A673 (cell line): ENCODE measurements around the gene MGMT. TPM values are rescaled to one million over a fixed set of nuclear protein-coding genes. Genes with fewer than 3 reads are reported as not detected.
A peak's percentile ranks its signal among the peaks of the same experiment; 100 is the strongest.

Source experiments
- BruUV-seq: library from RNA; stranded (reverse); fragments of 400-500 nt; replicated peaks from 2 replicates; lab custom pipeline; 2021; lab: Mats Ljungman, UMichigan
- CTCF ChIA-PET: fragments of 300-600 bp; sonication (Branson Sonifier 250); formaldehyde crosslinking; loops from one replicate; lab custom pipeline; 2022; ENCODE audit warnings: antibody characterized with exemption; lab: Charles Lee
- POLR2A ChIA-PET: fragments of 300-600 bp; sonication (Branson Sonifier 250); formaldehyde crosslinking; loops from one replicate; lab custom pipeline; 2022; ENCODE audit warnings: antibody characterized with exemption; ENCODE audit not compliant: low non-redundant PET; lab: Charles Lee
- DNase-seq: peaks from one replicate; pipeline ENCODE4 v3.0.0-alpha.2; 2015; ENCODE audit warnings: low spot score
- H3K27ac ChIP-seq: fragments of 200-600 bp; sonication (generic); 2 replicates; pipeline ENCODE4 v1.5.1; 2016; ENCODE audit warnings: mixed run types, low read depth, mild to moderate bottlenecking, mixed read lengths, antibody characterized with exemption, low read length; ENCODE audit not compliant: poor library complexity, severe bottlenecking
- H3K27me3 ChIP-seq: fragments of 200-600 bp; sonication (generic); replicated peaks from 2 replicates; pipeline ENCODE4 v1.6.1; 2017; ENCODE audit warnings: mixed run types, low read depth, mild to moderate bottlenecking, mixed read lengths, antibody characterized with exemption, low read length; ENCODE audit not compliant: insufficient read depth, poor library complexity
- H3K36me3 ChIP-seq: fragments of 200-600 bp; sonication (generic); 2 replicates; pipeline ENCODE4 v1.6.1; 2016; ENCODE audit warnings: mixed run types, mild to moderate bottlenecking, mixed read lengths, antibody characterized with exemption, low read length; ENCODE audit not compliant: insufficient read depth, poor library complexity, severe bottlenecking
- H3K4me1 ChIP-seq: fragments of 200-600 bp; sonication (generic); 2 replicates; pipeline ENCODE4 v1.6.1; 2017; ENCODE audit warnings: mixed run types, mild to moderate bottlenecking, mixed read lengths, antibody characterized with exemption, low read length; ENCODE audit not compliant: insufficient read depth, poor library complexity, severe bottlenecking
- H3K4me3 ChIP-seq: fragments of 200-600 bp; sonication (generic); 2 replicates; pipeline ENCODE4 v1.5.1; 2016; ENCODE audit warnings: low read depth, mixed run types, mild to moderate bottlenecking, mixed read lengths, low read length; ENCODE audit not compliant: poor library complexity, severe bottlenecking
- H3K9me3 ChIP-seq: fragments of 200-600 bp; sonication (generic); 2 replicates; pipeline ENCODE4 v1.6.1; 2016; ENCODE audit warnings: mixed run types, low read depth, mild to moderate bottlenecking, mixed read lengths, antibody characterized with exemption, low read length; ENCODE audit not compliant: poor library complexity, severe bottlenecking
- EZH2 ChIP-seq: fragments of 200-600 bp; sonication (generic); IDR thresholded peaks from 2 replicates; pipeline ENCODE4 v1.6.1; 2017; ENCODE audit warnings: borderline replicate concordance, low read depth, mild to moderate bottlenecking, mixed read lengths, antibody characterized with exemption, low read length; ENCODE audit not compliant: poor library complexity, severe bottlenecking
- intact Hi-C: fragments of 100-400 bp; cut with micrococcal nuclease; formaldehyde crosslinking; loops from one replicate; pipeline ENCODE4 v1.10.0; 2022; ENCODE audit not compliant: unreplicated experiment
- total RNA-seq: library from RNA; stranded (reverse); gene quantifications from 2 replicates; pipeline ENCODE4 v1.2.3, GENCODE V29; 2021
- TF ChIP-seq, protein P1 (sequence below): fragments of 300-800, 200-600 bp; sonication (generic); conservative IDR thresholded peaks from 2 replicates; pipeline ENCODE4 v1.5.1; 2017; ENCODE audit warnings: low read depth, mild to moderate bottlenecking, antibody characterized with exemption, low read length, moderate library complexity, mixed read lengths

MGMT gene
- total RNA-seq, 1 experiment from 2014 or later: 19.5 TPM

DNA sequence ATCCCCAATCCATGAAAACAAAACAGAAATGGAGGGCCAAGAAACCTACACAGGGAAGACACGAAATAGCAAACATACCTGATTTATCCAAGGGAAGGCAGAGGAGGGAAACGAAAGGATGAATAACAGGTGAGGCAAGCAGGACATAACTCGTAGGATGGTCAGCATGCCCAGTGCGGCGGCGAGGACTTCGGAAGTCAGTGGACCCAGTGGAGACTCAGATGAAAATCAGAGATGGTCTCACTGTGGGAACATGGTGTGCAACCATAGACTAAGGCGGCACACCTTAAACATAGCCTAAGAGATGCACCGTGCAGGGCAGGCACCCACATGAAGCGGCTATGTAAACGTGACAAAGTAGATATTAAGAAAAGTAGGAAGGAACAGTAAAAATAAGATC, 157.5 kb downstream of the MGMT start:
- no peaks in the 10 kb centered on the region for H3K36me3 ChIP-seq
- no peak overlapping the region for H3K27ac ChIP-seq
- no peak overlapping the region for H3K4me3 ChIP-seq
- intact Hi-C loops: no loop called here
- no peak for DNase-seq
- no peak for TF ChIP-seq EZH2
- TF ChIP-seq, protein P1, sequence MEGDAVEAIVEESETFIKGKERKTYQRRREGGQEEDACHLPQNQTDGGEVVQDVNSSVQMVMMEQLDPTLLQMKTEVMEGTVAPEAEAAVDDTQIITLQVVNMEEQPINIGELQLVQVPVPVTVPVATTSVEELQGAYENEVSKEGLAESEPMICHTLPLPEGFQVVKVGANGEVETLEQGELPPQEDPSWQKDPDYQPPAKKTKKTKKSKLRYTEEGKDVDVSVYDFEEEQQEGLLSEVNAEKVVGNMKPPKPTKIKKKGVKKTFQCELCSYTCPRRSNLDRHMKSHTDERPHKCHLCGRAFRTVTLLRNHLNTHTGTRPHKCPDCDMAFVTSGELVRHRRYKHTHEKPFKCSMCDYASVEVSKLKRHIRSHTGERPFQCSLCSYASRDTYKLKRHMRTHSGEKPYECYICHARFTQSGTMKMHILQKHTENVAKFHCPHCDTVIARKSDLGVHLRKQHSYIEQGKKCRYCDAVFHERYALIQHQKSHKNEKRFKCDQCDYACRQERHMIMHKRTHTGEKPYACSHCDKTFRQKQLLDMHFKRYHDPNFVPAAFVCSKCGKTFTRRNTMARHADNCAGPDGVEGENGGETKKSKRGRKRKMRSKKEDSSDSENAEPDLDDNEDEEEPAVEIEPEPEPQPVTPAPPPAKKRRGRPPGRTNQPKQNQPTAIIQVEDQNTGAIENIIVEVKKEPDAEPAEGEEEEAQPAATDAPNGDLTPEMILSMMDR: no peak
- H3K27me3 ChIP-seq: no peaks in the 10 kb centered on the region
- CTCF ChIA-PET: no interaction called here
- H3K4me1 ChIP-seq: peaks cover 31% of the 10 kb centered on the region
- POLR2A ChIA-PET: no interaction called here
- no TSS peak for BruUV-seq
- no peaks in the 10 kb centered on the region for H3K9me3 ChIP-seq

DNA sequence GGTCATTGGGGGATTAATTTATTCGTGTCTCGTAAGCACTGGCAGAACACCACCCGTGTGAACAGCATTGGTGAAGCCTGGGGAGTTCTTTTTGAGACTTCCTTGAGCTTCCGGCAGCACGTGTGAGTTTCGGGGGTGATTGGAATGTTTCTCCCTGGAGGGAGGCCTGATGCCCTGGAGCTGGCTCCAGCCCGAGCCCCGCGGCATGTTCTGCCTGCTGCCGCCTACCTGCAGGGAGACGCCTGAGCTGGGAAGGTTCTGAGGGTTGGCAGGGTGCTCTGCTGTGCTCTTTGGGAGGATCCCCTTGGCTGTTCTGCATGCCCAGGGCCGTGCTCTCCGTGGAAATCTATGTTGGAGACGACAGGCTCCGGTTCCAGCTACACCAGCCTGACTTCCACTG, 159.3 kb downstream of the MGMT start:
- Histone ChIP-seq H3K27me3 (no peaks in the 10 kb centered on the region), H3K9me3 (no peaks in the 10 kb centered on the region), H3K27ac (no peak overlapping the region), H3K4me1 (peaks cover 31% of the 10 kb centered on the region), H3K36me3 (no peaks in the 10 kb centered on the region), H3K4me3 (no peak overlapping the region)
- ChIA-PET POLR2A (no interaction called here), CTCF (no interaction called here)
- intact Hi-C loops: no loop called here
- no TSS peak for BruUV-seq
- TF ChIP-seq, protein P1: no peak
- TF ChIP-seq EZH2: no peak
- no peak for DNase-seq

DNA sequence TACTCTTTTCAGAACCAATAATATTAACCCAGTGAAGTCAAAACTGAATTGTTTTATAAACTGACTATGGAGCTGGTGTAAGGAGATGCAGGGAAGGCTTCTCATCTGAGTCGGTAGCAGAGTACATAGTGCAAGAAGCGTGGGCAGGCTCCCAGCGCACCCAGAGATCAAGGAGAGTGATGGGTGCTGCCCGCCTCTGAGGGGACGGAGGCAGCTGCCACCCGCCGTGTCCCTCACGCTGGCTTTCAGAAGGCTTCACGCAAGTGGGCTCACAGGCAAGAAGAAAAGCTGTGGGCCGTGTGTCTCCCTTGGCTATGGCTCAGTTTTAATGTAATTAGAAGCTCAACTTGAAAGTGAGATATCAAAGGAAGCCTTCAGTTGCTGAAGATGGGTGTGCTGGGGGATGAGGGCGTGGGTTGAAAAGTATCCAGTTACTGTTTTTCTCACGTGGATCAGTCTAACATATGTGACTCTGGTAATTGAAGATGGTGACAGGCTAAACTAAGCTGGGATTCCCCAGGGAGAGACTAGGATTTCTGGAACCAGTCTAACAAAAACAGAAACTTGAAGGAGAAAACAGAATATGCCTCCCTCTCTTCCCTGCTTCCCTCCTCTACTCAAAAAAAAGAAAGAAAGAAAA, 159.9 kb downstream of the MGMT start:
- ChIA-PET CTCF (no interaction called here), POLR2A (no interaction called here)
- peaks cover 26% of the 10 kb centered on the region for H3K4me1 ChIP-seq
- DNase-seq: peak; percentile 69
- TF ChIP-seq, protein P1: no peak
- TF ChIP-seq EZH2: no peak
- H3K36me3 ChIP-seq: no peaks in the 10 kb centered on the region
- H3K27ac ChIP-seq: no peak overlapping the region
- no TSS peak for BruUV-seq
- no peak overlapping the region for H3K4me3 ChIP-seq
- no peaks in the 10 kb centered on the region for H3K27me3 ChIP-seq
- intact Hi-C loops: no loop called here
- no peaks in the 10 kb centered on the region for H3K9me3 ChIP-seq
